GM21526 (cell line): ENCODE results near the gene ADAMTS12.
"Not testable (repeated sequence)": the region's sequence is repeated elsewhere in the genome, so short reads cannot be mapped to it uniquely, and the experiment has no call there.

ENCODE experiments used
- ATAC-seq: cut with Tn5 transposase; IDR thresholded peaks from one replicate; pipeline ENCODE4 v1.9.1; 2021; ENCODE audit warnings: moderate library complexity; ENCODE audit not compliant: unreplicated experiment, low FRiP score

The ADAMTS12 gene

GRCh38 chr5:33557605-33558004, 334.2 kb downstream of the ADAMTS12 start:
- no peak for ATAC-seq

- ATAC-seq = no peak
Observed at GRCh38 chr5:33556330-33557328, 335.2 kb downstream of the ADAMTS12 start.

- no peak for ATAC-seq
Observed at GRCh38 chr5:33549982-33550567, 341.7 kb downstream of the ADAMTS12 start.

- ATAC-seq = not testable (repeated sequence)
Observed at GRCh38 chr5:33539790-33540189, 352.0 kb downstream of the ADAMTS12 start.

GRCh38 chr5:33539212-33539611, 352.6 kb downstream of the ADAMTS12 start:
- ATAC-seq = no peak

GRCh38 chr5:33538201-33538600, 353.6 kb downstream of the ADAMTS12 start:
- ATAC-seq = no peak

GRCh38 chr5:33537240-33537639, 354.6 kb downstream of the ADAMTS12 start:
- ATAC-seq = no peak

GRCh38 chr5:33536802-33537201, 355.0 kb downstream of the ADAMTS12 start:
- no peak for ATAC-seq

- ATAC-seq = no peak
Observed at GRCh38 chr5:33531824-33532223, 360.0 kb downstream of the ADAMTS12 start.

GRCh38 chr5:33531037-33531298, 360.8 kb downstream of the ADAMTS12 start:
- ATAC-seq = no peak

GRCh38 chr5:33530183-33531036, 361.4 kb downstream of the ADAMTS12 start:
- ATAC-seq = no peak

- ATAC-seq = no peak
Observed at GRCh38 chr5:33527696-33528095, 364.1 kb downstream of the ADAMTS12 start.

GRCh38 chr5:33526755-33527154, 365.0 kb downstream of the ADAMTS12 start:
- no peak for ATAC-seq

GRCh38 chr5:33524476-33524875, 367.3 kb downstream of the ADAMTS12 start:
- no peak for ATAC-seq

GRCh38 chr5:33523208-33523771, 368.5 kb downstream of the ADAMTS12 start:
- ATAC-seq = no peak

- ATAC-seq = no peak
Observed at GRCh38 chr5:33516421-33516820, 375.4 kb downstream of the ADAMTS12 start.

GRCh38 chr5:33515366-33515765, 376.4 kb downstream of the ADAMTS12 start:
- ATAC-seq = not testable (repeated sequence)

GRCh38 chr5:33513462-33514185, 378.2 kb downstream of the ADAMTS12 start:
- no peak for ATAC-seq

GRCh38 chr5:33509036-33509435, 382.8 kb downstream of the ADAMTS12 start:
- no peak for ATAC-seq

- no peak for ATAC-seq
Observed at GRCh38 chr5:33507426-33507825, 384.4 kb downstream of the ADAMTS12 start.
